22Rv1 (cell line): ENCODE results near the gene KIRREL3.

Experiments
- H3K27ac ChIP-seq: fragments of 450-650 bp; 2 replicates; pipeline ENCODE4 v1.5.1; 2017
- CTCF ChIP-seq: fragments of 450-650 bp; IDR thresholded peaks from 2 replicates; pipeline ENCODE4 v1.5.1; 2017; ENCODE audit warnings: mild to moderate bottlenecking
- ZFX ChIP-seq: fragments of 450-650 bp; IDR thresholded peaks from 2 replicates; pipeline ENCODE4 v1.6.1; 2017; ENCODE audit warnings: antibody characterized with exemption, borderline replicate concordance

KIRREL3 gene

GRCh38 chr11:126432065-126432461 lies 568.5 kb downstream of the KIRREL3 start:
- H3K27ac ChIP-seq = no peak overlapping the region
- TF ChIP-seq CTCF (no peak), ZFX (no peak)

GRCh38 chr11:126431401-126432064 lies 569.0 kb downstream of the KIRREL3 start:
- H3K27ac ChIP-seq = no peak overlapping the region
- TF ChIP-seq CTCF = no peak

- H3K27ac ChIP-seq = no peak overlapping the region
- TF ChIP-seq CTCF (no peak), ZFX (no peak)
Measured at GRCh38 chr11:126430581-126431335, 569.8 kb downstream of the KIRREL3 start.

GRCh38 chr11:126426820-126427749 lies 573.5 kb downstream of the KIRREL3 start:
- TF ChIP-seq CTCF (no peak), ZFX (no peak)
- no peak overlapping the region for H3K27ac ChIP-seq

- TF ChIP-seq ZFX (no peak), CTCF (no peak)
- no peak overlapping the region for H3K27ac ChIP-seq
Measured at GRCh38 chr11:126426106-126426505, 574.5 kb downstream of the KIRREL3 start.

GRCh38 chr11:126424471-126425039 lies 576.0 kb downstream of the KIRREL3 start:
- H3K27ac ChIP-seq = no peak overlapping the region
- no peak for TF ChIP-seq ZFX
- TF ChIP-seq CTCF = no peak
